GM19395 (cell line): ENCODE results near the gene MGMT.

Source experiments
- ATAC-seq: cut with Tn5 transposase; IDR thresholded peaks from one replicate; pipeline ENCODE4 v1.9.1; 2021; ENCODE audit warnings: mild to moderate bottlenecking, moderate library complexity; ENCODE audit not compliant: unreplicated experiment

Gene MGMT

GRCh38 chr10:129494176-129494575, 27.1 kb downstream of the MGMT start:
- ATAC-seq: no peak

- no peak for ATAC-seq
These were observed 27.7 kb downstream of the MGMT start for GRCh38 chr10:129494740-129495139.

GRCh38 chr10:129495256-129495655, 28.2 kb downstream of the MGMT start:
- no peak for ATAC-seq

- ATAC-seq: no peak
These were observed 28.7 kb downstream of the MGMT start for GRCh38 chr10:129495698-129496097.

GRCh38 chr10:129497013-129497412, 30.0 kb downstream of the MGMT start:
- ATAC-seq: no peak

GRCh38 chr10:129498680-129499079, 31.6 kb downstream of the MGMT start:
- ATAC-seq: no peak

GRCh38 chr10:129500617-129501339, 33.7 kb downstream of the MGMT start:
- no peak for ATAC-seq

- peak; percentile 98 for ATAC-seq
These were observed 34.8 kb downstream of the MGMT start for GRCh38 chr10:129501652-129502436.

- ATAC-seq: no peak
These were observed 35.4 kb downstream of the MGMT start for GRCh38 chr10:129502448-129502847.

- ATAC-seq: no peak
These were observed 38.5 kb downstream of the MGMT start for GRCh38 chr10:129505500-129506075.

GRCh38 chr10:129506101-129506797, 39.2 kb downstream of the MGMT start:
- ATAC-seq: no peak

- ATAC-seq: no peak
These were observed 40.3 kb downstream of the MGMT start for GRCh38 chr10:129507216-129507889.

- no peak for ATAC-seq
These were observed 42.1 kb downstream of the MGMT start for GRCh38 chr10:129509155-129509554.

GRCh38 chr10:129509835-129510234, 42.8 kb downstream of the MGMT start:
- ATAC-seq: no peak

GRCh38 chr10:129511086-129511485, 44.0 kb downstream of the MGMT start:
- no peak for ATAC-seq

GRCh38 chr10:129511758-129512157, 44.7 kb downstream of the MGMT start:
- ATAC-seq: no peak

GRCh38 chr10:129513312-129513711, 46.3 kb downstream of the MGMT start:
- ATAC-seq: no peak

- no peak for ATAC-seq
These were observed 47.8 kb downstream of the MGMT start for GRCh38 chr10:129514568-129515451.

GRCh38 chr10:129516846-129517679, 50.0 kb downstream of the MGMT start:
- no peak for ATAC-seq
